ENCODE measurements around the gene GPR180.

The GPR180 gene

DNA sequence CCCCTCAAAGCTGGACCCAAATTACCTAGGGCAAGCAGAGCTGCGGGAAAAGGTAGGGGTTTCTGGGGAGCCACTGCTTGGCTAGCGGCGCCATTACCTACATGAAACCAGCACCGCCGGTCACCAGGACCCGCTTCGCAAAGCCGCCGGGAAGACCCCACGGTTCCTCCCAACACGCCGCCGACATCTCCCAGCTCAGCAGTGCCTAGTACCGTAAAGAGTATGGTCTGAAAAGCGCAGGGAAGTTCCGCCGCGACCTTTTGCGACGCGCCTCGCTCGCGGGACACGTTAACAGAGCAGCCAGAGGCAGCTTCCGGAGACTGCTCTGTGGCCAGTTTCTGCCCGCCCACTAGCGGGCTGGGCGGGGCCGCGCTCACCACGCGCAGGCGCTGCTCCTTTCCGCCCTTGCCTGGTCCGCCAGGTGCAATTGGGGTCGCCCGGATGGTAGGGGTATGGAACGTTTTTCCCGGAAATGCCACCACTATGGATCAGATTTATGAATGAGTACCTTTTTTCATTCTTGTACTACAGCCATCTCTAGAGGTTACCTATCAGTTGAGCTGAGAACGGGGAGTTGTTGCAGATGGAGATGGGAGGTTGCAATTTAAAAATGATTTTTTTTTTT is 5.6 kb upstream of the GPR180 start, which contains the start of gene TGDS:
Gene TGDS, minus strand, starts transcription at position 203 of the 625 bp plus-strand sequence. Its CDS starts 16 bp downstream, at position 187.
- Histone ChIP-seq H3K27ac (ENCODE audit: low read depth in 2 of 2, low read length in 2 of 2) (peak within 1 kb of the TSS; percentile 66 to 75), H3K4me1 (ENCODE audit: control insufficient read depth in 2 of 2, insufficient read depth in 2 of 2, low read length in 2 of 2) (peaks cover 14 to 21% of the 10 kb centered on the region in 2 donors), H3K9ac (ENCODE audit: low read depth in 1 of 2, low read length in 2 of 2) (peak within 1 kb of the TSS; percentile 91 to 94), H3K9me3 (ENCODE audit: control insufficient read depth in 2 of 2, low read length in 2 of 2) (no peaks in the 10 kb centered on the region), H3K36me3 (ENCODE audit: control insufficient read depth in 2 of 2, insufficient read depth in 2 of 2, low read length in 2 of 2) (peaks cover 5 to 12% of the 10 kb centered on the region in 2 donors), H3K27me3 (ENCODE audit: control insufficient read depth in 2 of 2, insufficient read depth in 2 of 2, low read length in 2 of 2) (no peaks in the 10 kb centered on the region), H3K4me3 (ENCODE audit: low read length in 2 of 2) (peak within 1 kb of the TSS; percentile 96 to 99)

DNA sequence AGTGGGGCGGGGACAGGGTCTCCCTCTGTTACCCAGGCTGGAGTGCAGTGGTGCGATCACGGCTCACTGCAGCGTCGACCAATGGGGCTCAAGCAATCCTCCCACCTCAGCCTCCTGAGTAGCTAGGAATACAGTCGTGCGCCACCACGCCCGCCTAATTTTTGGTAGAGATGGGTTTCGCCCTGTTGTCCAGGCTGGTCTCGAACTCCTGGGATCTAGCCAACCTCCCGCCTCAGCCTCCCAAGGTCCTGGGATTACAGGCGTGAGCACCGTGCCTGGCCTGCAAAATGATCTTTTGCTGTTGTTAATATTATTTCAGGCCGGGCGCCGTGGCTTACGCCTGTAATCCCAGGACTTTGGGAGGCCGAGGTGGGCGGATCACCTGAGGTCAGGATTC is 5.1 kb upstream of the GPR180 start:
- peaks cover 5 to 7% of the 10 kb centered on the region in 2 donors for H3K36me3 ChIP-seq (ENCODE audit: control insufficient read depth in 2 of 2, insufficient read depth in 2 of 2, low read length in 2 of 2)

DNA sequence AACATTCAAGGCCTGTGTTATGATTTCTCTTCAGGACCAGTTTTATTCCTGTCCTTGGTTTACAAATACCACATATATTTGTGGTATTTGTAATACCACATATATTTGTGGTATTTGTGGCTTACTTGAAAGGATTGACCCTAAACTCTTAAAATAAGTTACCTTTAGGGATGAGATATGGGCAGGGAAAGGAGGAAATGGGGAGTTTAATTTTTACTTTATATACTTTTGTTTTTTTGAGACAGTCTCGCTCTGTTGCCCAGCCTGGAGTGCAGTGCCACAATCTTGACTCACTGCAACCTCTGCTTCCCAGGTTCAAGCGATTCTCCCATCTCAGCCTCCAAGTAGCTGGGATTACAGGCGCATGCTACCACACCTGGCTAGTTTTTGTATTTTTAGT is 3.4 kb upstream of the GPR180 start:
- Histone ChIP-seq H3K9ac (ENCODE audit: low read depth in 1 of 2, low read length in 2 of 2) (no peak overlapping the region), H3K27ac (ENCODE audit: low read depth in 2 of 2, low read length in 2 of 2) (no peak overlapping the region), H3K27me3 (ENCODE audit: control insufficient read depth in 2 of 2, insufficient read depth in 2 of 2, low read length in 2 of 2) (no peaks in the 10 kb centered on the region), H3K4me1 (ENCODE audit: control insufficient read depth in 2 of 2, insufficient read depth in 2 of 2, low read length in 2 of 2) (peaks cover 14 to 27% of the 10 kb centered on the region in 2 donors), H3K36me3 (ENCODE audit: control insufficient read depth in 2 of 2, insufficient read depth in 2 of 2, low read length in 2 of 2) (no peaks in the 10 kb centered on the region), H3K4me3 (ENCODE audit: low read length in 2 of 2) (no peak overlapping the region), H3K9me3 (ENCODE audit: control insufficient read depth in 2 of 2, low read length in 2 of 2) (no peaks in the 10 kb centered on the region)

More for the DNA sequence above, 5.1 kb upstream of the GPR180 start:
- peak overlapping the region; percentile 91 to 94 for H3K9ac ChIP-seq (ENCODE audit: low read depth in 1 of 2, low read length in 2 of 2)
- H3K27ac ChIP-seq (ENCODE audit: low read depth in 2 of 2, low read length in 2 of 2), result no peak overlapping the region
- no peaks in the 10 kb centered on the region for H3K27me3 ChIP-seq (ENCODE audit: control insufficient read depth in 2 of 2, insufficient read depth in 2 of 2, low read length in 2 of 2)
- H3K4me1 ChIP-seq (ENCODE audit: control insufficient read depth in 2 of 2, insufficient read depth in 2 of 2, low read length in 2 of 2), result peaks cover 14 to 21% of the 10 kb centered on the region in 2 donors
- H3K9me3 ChIP-seq (ENCODE audit: control insufficient read depth in 2 of 2, low read length in 2 of 2), result no peaks in the 10 kb centered on the region
- H3K4me3 ChIP-seq (ENCODE audit: low read length in 2 of 2), result peak overlapping the region; percentile 96 to 99

DNA sequence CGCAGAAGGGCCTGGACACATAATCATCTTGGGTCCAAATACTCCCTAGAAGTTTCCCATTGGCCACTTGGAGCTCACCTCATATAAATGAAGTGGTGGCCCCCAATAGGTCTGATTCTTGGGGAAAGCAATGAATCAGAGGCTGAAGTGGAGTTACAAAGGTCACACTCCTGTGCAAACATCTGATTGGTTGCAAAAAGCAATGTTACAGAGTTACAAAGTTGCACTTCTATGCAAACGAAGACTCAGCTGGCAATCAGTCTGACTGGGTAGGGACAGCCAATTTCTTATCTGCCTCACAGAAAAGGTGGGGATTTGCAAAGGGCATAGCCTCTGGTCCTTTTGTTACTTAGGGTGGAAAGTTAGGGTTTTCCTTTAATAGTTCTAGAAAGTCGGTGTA is 1.8 kb upstream of the GPR180 start:
- Histone ChIP-seq H3K36me3 (ENCODE audit: control insufficient read depth in 2 of 2, insufficient read depth in 2 of 2, low read length in 2 of 2) (no peaks in the 10 kb centered on the region), H3K27me3 (ENCODE audit: control insufficient read depth in 2 of 2, insufficient read depth in 2 of 2, low read length in 2 of 2) (no peaks in the 10 kb centered on the region), H3K4me1 (ENCODE audit: control insufficient read depth in 2 of 2, insufficient read depth in 2 of 2, low read length in 2 of 2) (peaks cover 7 to 17% of the 10 kb centered on the region in 2 donors), H3K4me3 (ENCODE audit: low read length in 2 of 2) (no peak overlapping the region), H3K9ac (ENCODE audit: low read depth in 1 of 2, low read length in 2 of 2) (no peak overlapping the region), H3K9me3 (ENCODE audit: control insufficient read depth in 2 of 2, low read length in 2 of 2) (no peaks in the 10 kb centered on the region), H3K27ac (ENCODE audit: low read depth in 2 of 2, low read length in 2 of 2) (no peak overlapping the region)

DNA sequence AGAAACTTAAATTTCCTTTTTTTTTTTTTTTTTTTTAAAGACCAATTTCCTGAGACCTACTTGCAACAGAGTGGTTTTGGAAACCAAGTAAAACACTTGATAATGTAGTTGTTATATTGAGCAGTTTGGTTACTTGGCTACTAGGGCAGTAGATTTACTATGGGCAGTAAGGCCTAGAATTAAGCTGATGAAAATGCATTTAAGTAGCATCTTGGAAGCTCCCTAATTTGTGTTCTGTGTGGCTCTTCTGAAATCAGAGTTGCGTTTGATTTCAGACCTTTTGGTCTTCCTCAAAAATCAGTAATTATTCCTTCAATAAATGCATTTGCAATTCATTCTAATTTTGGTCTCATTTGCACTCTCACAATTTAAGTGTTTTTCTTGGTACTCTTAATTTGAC is 810 bp downstream of the GPR180 start:
- Histone ChIP-seq H3K9me3 (ENCODE audit: control insufficient read depth in 2 of 2, low read length in 2 of 2) (no peaks in the 10 kb centered on the region), H3K4me3 (ENCODE audit: low read length in 2 of 2) (peak overlapping the region; percentile 70 to 79), H3K27ac (ENCODE audit: low read depth in 2 of 2, low read length in 2 of 2) (no peak overlapping the region), H3K4me1 (ENCODE audit: control insufficient read depth in 2 of 2, insufficient read depth in 2 of 2, low read length in 2 of 2) (peaks cover 0 to 6% of the 10 kb centered on the region in 2 donors), H3K36me3 (ENCODE audit: control insufficient read depth in 2 of 2, insufficient read depth in 2 of 2, low read length in 2 of 2) (peaks cover 6 to 13% of the 10 kb centered on the region in 2 donors), H3K9ac (ENCODE audit: low read depth in 1 of 2, low read length in 2 of 2) (peak overlapping the region; percentile 64 to 80), H3K27me3 (ENCODE audit: control insufficient read depth in 2 of 2, insufficient read depth in 2 of 2, low read length in 2 of 2) (no peaks in the 10 kb centered on the region)

DNA sequence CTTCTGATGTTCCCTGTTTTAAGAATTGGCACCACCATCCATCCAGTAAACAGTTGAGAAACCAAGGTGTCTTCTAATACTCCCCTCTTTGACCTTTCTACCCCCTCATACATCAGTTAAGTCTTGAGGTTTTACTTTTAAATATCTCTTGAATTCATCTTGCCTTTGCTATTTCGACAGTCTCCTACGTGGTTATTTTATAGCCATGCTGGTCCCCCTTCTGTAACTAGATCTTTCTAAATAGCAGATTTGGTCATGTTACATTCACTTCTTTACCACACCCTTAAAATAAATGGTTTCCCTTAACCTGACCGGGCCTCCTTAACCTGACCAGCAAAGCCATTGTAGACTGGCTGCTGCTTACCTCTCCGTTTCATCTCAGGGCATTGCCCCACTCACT is 5.4 kb downstream of the GPR180 start:
- Histone ChIP-seq H3K4me3 (ENCODE audit: low read length in 2 of 2) (no peak overlapping the region), H3K27me3 (ENCODE audit: control insufficient read depth in 2 of 2, insufficient read depth in 2 of 2, low read length in 2 of 2) (no peaks in the 10 kb centered on the region), H3K9me3 (ENCODE audit: control insufficient read depth in 2 of 2, low read length in 2 of 2) (no peaks in the 10 kb centered on the region), H3K9ac (ENCODE audit: low read depth in 1 of 2, low read length in 2 of 2) (no peak overlapping the region), H3K36me3 (ENCODE audit: control insufficient read depth in 2 of 2, insufficient read depth in 2 of 2, low read length in 2 of 2) (peaks cover 15 to 17% of the 10 kb centered on the region in 2 donors), H3K27ac (ENCODE audit: low read depth in 2 of 2, low read length in 2 of 2) (no peak overlapping the region), H3K4me1 (ENCODE audit: control insufficient read depth in 2 of 2, insufficient read depth in 2 of 2, low read length in 2 of 2) (peaks cover 0 to 6% of the 10 kb centered on the region in 2 donors)

DNA sequence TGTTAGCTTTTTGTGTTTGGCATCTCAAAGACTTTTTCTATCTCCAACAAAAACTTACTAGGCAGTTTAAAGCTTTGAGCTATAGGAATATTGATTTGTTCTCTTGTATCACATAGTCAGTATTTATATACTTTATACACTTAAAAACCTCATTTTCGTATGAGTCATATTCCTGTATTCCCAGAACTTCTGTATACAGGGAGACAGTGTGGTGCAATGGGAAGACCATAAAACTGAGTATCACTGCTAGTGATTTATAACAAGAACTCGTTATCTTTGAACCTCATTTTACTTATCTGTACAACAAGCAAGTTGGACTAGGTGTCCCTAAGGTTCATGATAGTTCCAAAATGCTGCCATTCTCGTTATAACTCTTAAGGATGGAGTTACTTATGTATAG is 6.3 kb downstream of the GPR180 start:
- no peak overlapping the region for H3K9ac ChIP-seq (ENCODE audit: low read depth in 1 of 2, low read length in 2 of 2)
- no peaks in the 10 kb centered on the region for H3K9me3 ChIP-seq (ENCODE audit: control insufficient read depth in 2 of 2, low read length in 2 of 2)
- H3K4me3 ChIP-seq (ENCODE audit: low read length in 2 of 2), result no peak overlapping the region
- H3K27ac ChIP-seq (ENCODE audit: low read depth in 2 of 2, low read length in 2 of 2), result no peak overlapping the region
- peaks cover 0 to 2% of the 10 kb centered on the region in 2 donors for H3K4me1 ChIP-seq (ENCODE audit: control insufficient read depth in 2 of 2, insufficient read depth in 2 of 2, low read length in 2 of 2)
- no peaks in the 10 kb centered on the region for H3K27me3 ChIP-seq (ENCODE audit: control insufficient read depth in 2 of 2, insufficient read depth in 2 of 2, low read length in 2 of 2)
- H3K36me3 ChIP-seq (ENCODE audit: control insufficient read depth in 2 of 2, insufficient read depth in 2 of 2, low read length in 2 of 2), result peaks cover 17% of the 10 kb centered on the region in 2 donors

DNA sequence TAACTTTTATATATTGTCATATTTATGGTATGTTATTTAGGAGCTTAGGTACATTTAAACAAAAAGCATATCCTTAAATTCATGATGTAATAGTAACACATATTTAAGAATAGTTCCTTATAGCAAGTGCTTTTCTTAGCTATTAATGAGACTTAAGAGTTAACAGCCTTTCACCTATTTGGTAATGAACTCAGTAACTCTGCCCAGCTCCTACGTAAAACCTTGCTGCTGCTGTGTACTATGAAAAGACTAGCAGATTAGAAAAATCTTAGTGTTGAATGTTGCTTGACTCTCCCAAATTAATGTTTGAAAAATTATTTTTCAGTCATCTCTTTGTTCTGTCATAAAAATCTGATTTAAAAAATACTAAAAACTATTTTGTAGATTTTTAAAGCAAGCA is 6.9 kb downstream of the GPR180 start:
- no peaks in the 10 kb centered on the region for H3K4me1 ChIP-seq (ENCODE audit: control insufficient read depth in 2 of 2, insufficient read depth in 2 of 2, low read length in 2 of 2)
- peaks cover 17% of the 10 kb centered on the region in 2 donors for H3K36me3 ChIP-seq (ENCODE audit: control insufficient read depth in 2 of 2, insufficient read depth in 2 of 2, low read length in 2 of 2)
- no peak overlapping the region for H3K27ac ChIP-seq (ENCODE audit: low read depth in 2 of 2, low read length in 2 of 2)
- H3K27me3 ChIP-seq (ENCODE audit: control insufficient read depth in 2 of 2, insufficient read depth in 2 of 2, low read length in 2 of 2), result no peaks in the 10 kb centered on the region
- H3K4me3 ChIP-seq (ENCODE audit: low read length in 2 of 2), result no peak overlapping the region
- H3K9ac ChIP-seq (ENCODE audit: low read depth in 1 of 2, low read length in 2 of 2), result no peak overlapping the region
- H3K9me3 ChIP-seq (ENCODE audit: control insufficient read depth in 2 of 2, low read length in 2 of 2), result no peaks in the 10 kb centered on the region

DNA sequence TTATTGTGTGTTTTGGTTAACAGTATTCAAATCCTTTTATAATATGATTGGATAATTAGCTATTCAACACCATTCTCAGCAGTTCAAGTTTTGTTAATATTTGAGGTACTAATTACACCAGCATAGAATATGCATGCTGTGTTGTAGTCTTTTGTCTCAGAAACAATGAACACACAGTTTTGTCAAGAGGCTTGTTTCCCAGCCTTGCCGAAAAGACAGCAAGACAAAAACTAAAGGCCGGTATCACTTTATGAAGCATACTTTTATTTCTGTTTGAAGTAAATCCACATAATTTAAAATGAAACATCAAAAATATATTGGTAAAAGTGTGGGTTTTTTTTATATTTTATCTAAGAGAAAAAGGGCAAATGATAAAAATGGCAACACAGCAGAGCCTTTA is 7.5 kb downstream of the GPR180 start:
- no peak overlapping the region for H3K9ac ChIP-seq (ENCODE audit: low read depth in 1 of 2, low read length in 2 of 2)
- H3K9me3 ChIP-seq (ENCODE audit: control insufficient read depth in 2 of 2, low read length in 2 of 2), result no peaks in the 10 kb centered on the region
- no peaks in the 10 kb centered on the region for H3K27me3 ChIP-seq (ENCODE audit: control insufficient read depth in 2 of 2, insufficient read depth in 2 of 2, low read length in 2 of 2)
- no peaks in the 10 kb centered on the region for H3K4me1 ChIP-seq (ENCODE audit: control insufficient read depth in 2 of 2, insufficient read depth in 2 of 2, low read length in 2 of 2)
- no peak overlapping the region for H3K4me3 ChIP-seq (ENCODE audit: low read length in 2 of 2)
- H3K27ac ChIP-seq (ENCODE audit: low read depth in 2 of 2, low read length in 2 of 2), result no peak overlapping the region
- peaks cover 17 to 20% of the 10 kb centered on the region in 2 donors for H3K36me3 ChIP-seq (ENCODE audit: control insufficient read depth in 2 of 2, insufficient read depth in 2 of 2, low read length in 2 of 2)

DNA sequence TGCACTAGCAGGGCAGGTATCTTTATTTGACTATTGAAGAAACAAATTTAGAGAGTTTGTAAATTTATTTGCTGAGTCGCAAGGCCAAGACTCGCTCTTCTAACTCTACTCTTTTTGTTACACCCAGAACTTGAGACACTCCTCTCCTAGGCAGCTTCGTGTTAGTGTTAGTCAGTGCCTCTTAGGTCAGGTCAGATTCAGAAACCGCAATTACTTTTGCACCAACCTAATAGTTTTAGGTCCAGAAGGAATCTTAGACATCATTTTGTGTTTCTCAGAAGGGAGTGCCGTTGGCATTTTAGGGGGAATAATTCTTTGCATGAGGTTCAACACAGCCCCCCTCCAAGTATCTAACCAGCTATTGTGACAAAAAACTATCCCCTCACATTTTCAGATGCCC is 8.8 kb downstream of the GPR180 start:
- H3K4me1 ChIP-seq (ENCODE audit: control insufficient read depth in 2 of 2, insufficient read depth in 2 of 2, low read length in 2 of 2), result no peaks in the 10 kb centered on the region
- H3K27ac ChIP-seq (ENCODE audit: low read depth in 2 of 2, low read length in 2 of 2), result no peak overlapping the region
- no peak overlapping the region for H3K9ac ChIP-seq (ENCODE audit: low read depth in 1 of 2, low read length in 2 of 2)
- H3K9me3 ChIP-seq (ENCODE audit: control insufficient read depth in 2 of 2, low read length in 2 of 2), result no peaks in the 10 kb centered on the region
- no peak overlapping the region for H3K4me3 ChIP-seq (ENCODE audit: low read length in 2 of 2)
- H3K36me3 ChIP-seq (ENCODE audit: control insufficient read depth in 2 of 2, insufficient read depth in 2 of 2, low read length in 2 of 2), result peaks cover 21 to 23% of the 10 kb centered on the region in 2 donors
- H3K27me3 ChIP-seq (ENCODE audit: control insufficient read depth in 2 of 2, insufficient read depth in 2 of 2, low read length in 2 of 2), result no peaks in the 10 kb centered on the region

Data from mucosa of rectum (tissue), 2 donors.